AG09309 (cell line): ENCODE measurements around the gene HOXB9.
A peak's percentile ranks its signal among the peaks of the same experiment; 100 is the strongest.

Source experiments
- DNase-seq: peaks from one replicate; pipeline ENCODE4 v3.0.0-alpha.2; 2010; ENCODE audit warnings: low read depth
- H3K4me3 ChIP-seq: 2 replicates; pipeline ENCODE4 v1.5.1; 2011; ENCODE audit warnings: mild to moderate bottlenecking, low read depth, low read length, moderate library complexity; ENCODE audit not compliant: control insufficient read depth
- TF ChIP-seq, protein P1 (sequence below): IDR thresholded peaks from 2 replicates; pipeline ENCODE4 v1.5.1; 2011; ENCODE audit warnings: mild to moderate bottlenecking, low read depth, low read length, inconsistent platforms; ENCODE audit not compliant: insufficient read depth, control insufficient read depth; ENCODE audit errors: missing control alignments

Gene HOXB9

DNA sequence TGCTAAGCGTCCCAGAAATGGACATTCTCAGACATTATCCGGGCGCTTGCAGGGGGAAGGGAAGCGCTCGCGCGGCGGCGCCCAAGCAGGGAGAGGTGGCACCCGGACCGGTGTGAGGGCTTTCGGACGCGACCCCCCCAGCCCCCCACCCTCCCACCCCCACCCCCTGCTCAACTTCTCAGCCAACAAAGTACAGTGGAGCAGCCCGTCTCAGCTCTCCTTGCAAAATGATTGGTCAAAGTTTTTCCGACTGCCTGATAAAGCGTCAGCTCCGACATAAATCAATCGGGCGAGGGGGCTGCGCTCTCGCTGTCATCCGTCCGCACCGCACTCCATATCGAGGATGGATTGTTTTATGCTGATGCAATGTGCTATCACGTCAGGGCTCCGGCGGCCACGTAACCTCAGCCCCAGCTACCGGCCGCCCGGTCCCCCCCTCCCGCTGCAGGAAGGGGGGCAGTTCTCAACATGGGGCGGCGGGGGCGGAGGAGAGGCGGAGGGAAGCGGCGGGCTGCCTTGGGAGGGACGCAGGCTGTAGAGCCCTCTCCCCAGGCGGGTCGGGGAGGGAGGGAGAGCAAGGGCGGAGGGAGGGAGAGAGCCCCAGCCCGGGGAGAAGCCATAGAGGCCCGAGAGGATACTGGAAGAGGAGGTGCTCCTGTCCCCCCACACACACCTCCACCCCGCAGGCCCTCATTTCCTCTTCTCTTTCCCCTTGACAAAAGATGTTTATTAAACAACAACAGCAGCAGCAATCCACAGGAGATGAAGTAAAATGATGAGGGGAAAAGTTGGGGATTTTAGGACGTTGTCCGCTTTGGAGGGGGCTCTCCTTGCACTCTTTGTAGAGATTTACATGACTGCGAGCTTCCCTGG lies at the start of gene HOXB9:
HOXB9 (minus strand) TSS at position 114 of the 873 bp plus-strand sequence; CDS start at position 25, 89 bp downstream.
- TF ChIP-seq, protein P1, sequence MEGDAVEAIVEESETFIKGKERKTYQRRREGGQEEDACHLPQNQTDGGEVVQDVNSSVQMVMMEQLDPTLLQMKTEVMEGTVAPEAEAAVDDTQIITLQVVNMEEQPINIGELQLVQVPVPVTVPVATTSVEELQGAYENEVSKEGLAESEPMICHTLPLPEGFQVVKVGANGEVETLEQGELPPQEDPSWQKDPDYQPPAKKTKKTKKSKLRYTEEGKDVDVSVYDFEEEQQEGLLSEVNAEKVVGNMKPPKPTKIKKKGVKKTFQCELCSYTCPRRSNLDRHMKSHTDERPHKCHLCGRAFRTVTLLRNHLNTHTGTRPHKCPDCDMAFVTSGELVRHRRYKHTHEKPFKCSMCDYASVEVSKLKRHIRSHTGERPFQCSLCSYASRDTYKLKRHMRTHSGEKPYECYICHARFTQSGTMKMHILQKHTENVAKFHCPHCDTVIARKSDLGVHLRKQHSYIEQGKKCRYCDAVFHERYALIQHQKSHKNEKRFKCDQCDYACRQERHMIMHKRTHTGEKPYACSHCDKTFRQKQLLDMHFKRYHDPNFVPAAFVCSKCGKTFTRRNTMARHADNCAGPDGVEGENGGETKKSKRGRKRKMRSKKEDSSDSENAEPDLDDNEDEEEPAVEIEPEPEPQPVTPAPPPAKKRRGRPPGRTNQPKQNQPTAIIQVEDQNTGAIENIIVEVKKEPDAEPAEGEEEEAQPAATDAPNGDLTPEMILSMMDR = no peak
- no peak for DNase-seq
- H3K4me3 ChIP-seq = peak within 1 kb of the TSS; percentile 16

DNA sequence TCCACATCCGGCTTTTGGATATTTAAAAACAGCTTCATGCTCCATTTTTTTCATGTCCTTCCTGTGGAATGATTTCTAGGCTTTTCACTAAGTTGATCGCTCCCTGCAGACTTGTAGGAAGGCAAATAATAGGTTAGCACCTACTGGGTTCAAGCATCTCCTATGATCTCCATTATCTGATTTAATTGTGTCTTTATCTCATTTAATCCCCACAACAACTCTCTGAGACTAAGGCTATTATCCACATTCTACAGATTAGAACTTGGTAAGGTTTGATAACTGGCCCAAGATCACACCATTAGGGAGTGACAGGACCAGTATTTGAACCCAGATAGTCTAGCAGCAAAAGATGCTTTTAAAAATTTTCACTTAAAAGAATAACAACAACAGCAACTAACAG lies 46.2 kb upstream of the HOXB9 start:
- no peak overlapping the region for H3K4me3 ChIP-seq
- no peak for DNase-seq
- TF ChIP-seq, protein P1 = no peak

DNA sequence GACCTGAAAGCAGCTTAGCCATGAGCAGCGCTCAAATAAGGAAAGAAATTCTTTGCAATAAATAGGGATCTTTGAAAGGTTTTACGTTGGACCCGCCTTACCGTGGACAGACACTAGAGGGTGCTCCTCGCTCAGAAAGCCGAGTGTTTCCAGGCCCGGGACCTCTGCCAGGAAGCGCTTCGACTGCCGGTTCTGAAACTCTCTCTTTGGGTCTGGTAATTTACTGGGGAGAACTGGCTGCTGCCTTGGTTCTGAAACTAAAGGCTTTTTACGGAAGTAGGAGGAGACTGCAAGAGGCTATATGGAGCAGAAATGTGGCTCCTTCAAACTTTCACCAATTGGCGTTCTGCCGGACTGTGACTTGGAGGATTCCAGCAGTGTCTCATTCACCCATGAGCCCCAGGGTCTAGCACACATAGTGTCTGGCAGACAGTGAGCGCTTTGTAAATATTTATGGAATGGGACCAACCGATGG lies 45.6 kb upstream of the HOXB9 start:
- DNase-seq = peak; percentile 21
- peak overlapping the region; percentile 6; the same call in 1 of the 2 replicates for H3K4me3 ChIP-seq
- TF ChIP-seq, protein P1 = peak; percentile 90

DNA sequence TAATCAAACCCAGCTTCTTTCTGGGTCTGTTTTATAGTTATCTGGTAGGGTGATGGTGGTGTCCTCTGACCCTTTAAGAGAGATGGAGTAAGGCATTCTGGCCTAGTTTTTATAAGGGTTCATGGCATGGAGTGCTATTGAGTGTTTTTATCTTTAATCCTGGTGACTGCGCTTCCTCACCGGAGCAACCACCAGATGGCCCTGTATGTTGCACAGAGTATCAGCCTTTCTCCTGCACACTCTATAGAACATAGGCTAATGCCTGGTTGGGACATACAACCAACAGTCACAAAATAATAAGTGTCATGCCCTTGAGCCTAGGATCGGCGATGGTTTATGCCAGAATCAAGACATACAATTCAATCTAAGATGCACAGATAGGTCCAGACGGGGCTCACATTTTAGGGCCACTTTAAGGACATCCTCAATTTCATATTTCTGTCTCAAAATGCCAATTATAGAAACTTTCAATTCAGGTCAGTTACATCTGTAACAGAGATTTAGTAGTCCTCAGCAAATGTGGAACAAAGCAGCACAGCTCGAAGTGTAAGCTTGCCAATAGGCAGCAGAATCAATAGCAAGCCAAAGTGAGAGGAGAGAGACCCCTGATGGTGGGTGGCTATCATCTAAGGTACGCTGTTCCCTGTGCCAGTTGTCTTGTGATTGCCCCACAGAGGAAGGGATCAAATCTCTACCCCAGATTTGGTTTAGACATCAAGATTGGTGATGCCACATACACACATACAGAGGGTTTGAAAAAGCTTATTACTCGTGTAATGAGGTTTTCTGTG lies 37.2 kb upstream of the HOXB9 start:
- DNase-seq = no peak
- TF ChIP-seq, protein P1 = no peak
- no peak overlapping the region for H3K4me3 ChIP-seq

DNA sequence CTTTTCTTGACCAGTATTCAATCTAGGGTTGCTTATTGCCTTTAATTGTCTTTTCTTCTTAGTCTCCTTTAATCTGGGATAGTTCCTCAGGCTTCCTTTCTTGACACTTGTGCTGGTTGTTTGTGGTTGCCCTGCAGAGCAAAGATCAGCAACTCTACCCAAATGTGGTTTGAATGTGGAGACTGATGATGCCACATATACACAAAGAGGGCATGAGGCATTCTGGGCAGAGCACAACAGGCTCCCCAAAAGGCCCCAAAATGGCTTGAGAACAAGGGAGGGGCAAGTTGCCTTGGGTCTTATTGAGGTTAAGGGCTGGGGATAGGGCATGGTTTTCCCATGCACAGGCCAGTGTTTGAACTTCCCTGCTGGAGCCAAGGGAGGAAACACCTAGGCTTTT lies 29.8 kb upstream of the HOXB9 start:
- TF ChIP-seq, protein P1 = no peak
- no peak overlapping the region for H3K4me3 ChIP-seq
- no peak for DNase-seq

DNA sequence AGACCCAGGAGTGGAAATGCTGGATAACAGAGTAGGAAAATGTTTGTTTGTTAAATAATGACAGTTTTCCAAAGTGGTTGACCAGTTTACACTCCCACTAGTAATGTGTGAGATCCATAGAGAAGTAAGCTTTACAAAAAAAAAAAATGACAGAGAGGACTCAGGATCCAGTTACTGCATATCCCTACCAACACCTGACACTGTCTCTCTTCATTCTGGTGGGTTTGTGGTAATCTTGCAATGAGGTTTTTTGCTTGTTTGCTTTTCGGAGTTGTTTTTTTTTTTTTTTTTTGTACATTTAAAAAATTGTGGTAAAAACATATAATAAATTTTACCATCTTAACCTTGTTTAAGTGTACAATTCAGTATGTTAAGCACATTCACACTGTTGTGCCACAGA lies 23.6 kb upstream of the HOXB9 start:
- TF ChIP-seq, protein P1 = no peak
- no peak overlapping the region for H3K4me3 ChIP-seq
- DNase-seq = no peak
